HG03025 (cell line): ENCODE measurements around the gene TCF25.
"Not testable (repeated sequence)": the region's sequence is repeated elsewhere in the genome, so short reads cannot be mapped to it uniquely, and the experiment has no call there.

Experiments
- ATAC-seq: cut with Tn5 transposase; IDR thresholded peaks from one replicate; pipeline ENCODE4 v1.9.1; 2021; ENCODE audit warnings: mild to moderate bottlenecking, moderate library complexity; ENCODE audit not compliant: unreplicated experiment, low FRiP score

TCF25 gene

GRCh38 chr16:89935620-89936019 is 62.2 kb downstream of the TCF25 start:
- ATAC-seq: not testable (repeated sequence)

GRCh38 chr16:89936034-89936433 is 62.6 kb downstream of the TCF25 start:
- no peak for ATAC-seq

GRCh38 chr16:89936508-89936907 is 63.1 kb downstream of the TCF25 start:
- ATAC-seq: no peak

GRCh38 chr16:89936981-89937380 is 63.6 kb downstream of the TCF25 start:
- no peak for ATAC-seq

- ATAC-seq: no peak
Observed at GRCh38 chr16:89938175-89938885, 64.9 kb downstream of the TCF25 start.

GRCh38 chr16:89944773-89945172 is 71.4 kb downstream of the TCF25 start:
- no peak for ATAC-seq

GRCh38 chr16:89945654-89946053 is 72.3 kb downstream of the TCF25 start:
- no peak for ATAC-seq

GRCh38 chr16:89946515-89946914 is 73.1 kb downstream of the TCF25 start:
- ATAC-seq: no peak

- no peak for ATAC-seq
Observed at GRCh38 chr16:89949121-89949742, 75.8 kb downstream of the TCF25 start.

GRCh38 chr16:89949756-89950155 is 76.4 kb downstream of the TCF25 start:
- ATAC-seq: no peak

GRCh38 chr16:89951509-89951908 is 78.1 kb downstream of the TCF25 start:
- no peak for ATAC-seq

GRCh38 chr16:89952049-89952448 is 78.7 kb downstream of the TCF25 start:
- no peak for ATAC-seq

GRCh38 chr16:89952551-89952950 is 79.2 kb downstream of the TCF25 start:
- ATAC-seq: no peak

- no peak for ATAC-seq
Observed at GRCh38 chr16:89953671-89954406, 80.4 kb downstream of the TCF25 start.

- no peak for ATAC-seq
Observed at GRCh38 chr16:89954462-89954861, 81.1 kb downstream of the TCF25 start.

- no peak for ATAC-seq
Observed at GRCh38 chr16:89955001-89955685, 81.8 kb downstream of the TCF25 start.

- ATAC-seq: no peak
Observed at GRCh38 chr16:89956505-89957215, 83.3 kb downstream of the TCF25 start.

GRCh38 chr16:89957216-89957785 is 83.9 kb downstream of the TCF25 start:
- no peak for ATAC-seq

GRCh38 chr16:89958068-89958467 is 84.7 kb downstream of the TCF25 start:
- no peak for ATAC-seq

- no peak for ATAC-seq
Observed at GRCh38 chr16:89958596-89958995, 85.2 kb downstream of the TCF25 start.
